Ascending aorta (tissue), 2 donors: ENCODE results near the gene KRT3. TPM values are rescaled to one million over a fixed set of nuclear protein-coding genes. Genes with fewer than 3 reads are reported as not detected.

Source experiments
- DNase-seq, 2 donors: peaks; one replicate each; pipeline ENCODE4 v3.0.0-alpha.2; 2019; ENCODE audit warnings: low spot score in 2 of 2
- H3K27ac ChIP-seq, 2 donors: fragments of 200-600 bp; sonication (generic); one replicate each; pipeline ENCODE4 v1.5.1; 2016 to 2017; ENCODE audit warnings: mild to moderate bottlenecking in 1 of 2
- H3K27me3 ChIP-seq: fragments of 200-600 bp; sonication (generic); one replicate; pipeline ENCODE4 v1.5.1; 2017
- H3K36me3 ChIP-seq, 2 donors: fragments of 200-600 bp; sonication (generic); one replicate each; pipeline ENCODE4 v1.5.1; 2016
- H3K4me1 ChIP-seq, 2 donors: fragments of 200-600 bp; sonication (generic); one replicate each; pipeline ENCODE4 v1.5.1; 2016 to 2017; ENCODE audit warnings: mild to moderate bottlenecking in 1 of 2
- H3K4me3 ChIP-seq, 2 donors: fragments of 200-600 bp; sonication (generic); one replicate each; pipeline ENCODE4 v1.5.1; 2016 to 2017; ENCODE audit warnings: mild to moderate bottlenecking in 1 of 2
- H3K9me3 ChIP-seq, 2 donors: fragments of 200-600 bp; sonication (generic); one replicate each; pipeline ENCODE4 v1.5.1; 2016
- intact Hi-C: fragments of 100-400 bp; cut with DNase I; formaldehyde crosslinking; loops from one replicate; pipeline ENCODE4 v1.15.1; 2023
- total RNA-seq: library from RNA; depleted of rRNA; stranded (reverse); fragments of >200 nt; gene quantifications from one replicate; pipeline ENCODE4 v1.1.0, GENCODE V29; 2016
- TF ChIP-seq, protein P1 (sequence below), 3 experiments: fragments of 200-600 bp in 2 of 3; fragments of 450-650 bp in 1 of 3; sonication (generic) in 2 of 3; IDR thresholded peaks; one replicate each; pipeline ENCODE4 v1.5.1; 2016 to 2019; ENCODE audit warnings: antibody characterized with exemption in 3 of 3, mild to moderate bottlenecking in 1 of 3, moderate library complexity in 1 of 3

KRT3 gene
- total RNA-seq, 1 donor from 2014 or later, result not detected

GRCh38 chr12:52824741-52825410, 29.0 kb upstream of the KRT3 start:
- H3K27me3 ChIP-seq, result no peaks in the 10 kb centered on the region
- H3K9me3 ChIP-seq, result no peaks in the 10 kb centered on the region
- H3K4me3 ChIP-seq, result no peak overlapping the region
- DNase-seq, result no peak
- H3K27ac ChIP-seq, result no peak overlapping the region
- intact Hi-C loops, result no loop called here
- no peaks in the 10 kb centered on the region for H3K36me3 ChIP-seq
- peaks cover 0 to 3% of the 10 kb centered on the region in 2 donors for H3K4me1 ChIP-seq
- TF ChIP-seq, protein P1, sequence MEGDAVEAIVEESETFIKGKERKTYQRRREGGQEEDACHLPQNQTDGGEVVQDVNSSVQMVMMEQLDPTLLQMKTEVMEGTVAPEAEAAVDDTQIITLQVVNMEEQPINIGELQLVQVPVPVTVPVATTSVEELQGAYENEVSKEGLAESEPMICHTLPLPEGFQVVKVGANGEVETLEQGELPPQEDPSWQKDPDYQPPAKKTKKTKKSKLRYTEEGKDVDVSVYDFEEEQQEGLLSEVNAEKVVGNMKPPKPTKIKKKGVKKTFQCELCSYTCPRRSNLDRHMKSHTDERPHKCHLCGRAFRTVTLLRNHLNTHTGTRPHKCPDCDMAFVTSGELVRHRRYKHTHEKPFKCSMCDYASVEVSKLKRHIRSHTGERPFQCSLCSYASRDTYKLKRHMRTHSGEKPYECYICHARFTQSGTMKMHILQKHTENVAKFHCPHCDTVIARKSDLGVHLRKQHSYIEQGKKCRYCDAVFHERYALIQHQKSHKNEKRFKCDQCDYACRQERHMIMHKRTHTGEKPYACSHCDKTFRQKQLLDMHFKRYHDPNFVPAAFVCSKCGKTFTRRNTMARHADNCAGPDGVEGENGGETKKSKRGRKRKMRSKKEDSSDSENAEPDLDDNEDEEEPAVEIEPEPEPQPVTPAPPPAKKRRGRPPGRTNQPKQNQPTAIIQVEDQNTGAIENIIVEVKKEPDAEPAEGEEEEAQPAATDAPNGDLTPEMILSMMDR (IDR thresholded peaks at IDR 0.05), result no peak

- no peak overlapping the region for H3K4me3 ChIP-seq
- no peaks in the 10 kb centered on the region for H3K36me3 ChIP-seq
- intact Hi-C loops, result no loop called here
- no peak overlapping the region for H3K27ac ChIP-seq
- DNase-seq, result no peak
- H3K9me3 ChIP-seq, result no peaks in the 10 kb centered on the region
- H3K27me3 ChIP-seq, result no peaks in the 10 kb centered on the region
- peaks cover 0 to 3% of the 10 kb centered on the region in 2 donors for H3K4me1 ChIP-seq
- TF ChIP-seq, protein P1 (IDR thresholded peaks at IDR 0.05), result no peak
These were observed 28.0 kb upstream of the KRT3 start for GRCh38 chr12:52823761-52824450.

DNA sequence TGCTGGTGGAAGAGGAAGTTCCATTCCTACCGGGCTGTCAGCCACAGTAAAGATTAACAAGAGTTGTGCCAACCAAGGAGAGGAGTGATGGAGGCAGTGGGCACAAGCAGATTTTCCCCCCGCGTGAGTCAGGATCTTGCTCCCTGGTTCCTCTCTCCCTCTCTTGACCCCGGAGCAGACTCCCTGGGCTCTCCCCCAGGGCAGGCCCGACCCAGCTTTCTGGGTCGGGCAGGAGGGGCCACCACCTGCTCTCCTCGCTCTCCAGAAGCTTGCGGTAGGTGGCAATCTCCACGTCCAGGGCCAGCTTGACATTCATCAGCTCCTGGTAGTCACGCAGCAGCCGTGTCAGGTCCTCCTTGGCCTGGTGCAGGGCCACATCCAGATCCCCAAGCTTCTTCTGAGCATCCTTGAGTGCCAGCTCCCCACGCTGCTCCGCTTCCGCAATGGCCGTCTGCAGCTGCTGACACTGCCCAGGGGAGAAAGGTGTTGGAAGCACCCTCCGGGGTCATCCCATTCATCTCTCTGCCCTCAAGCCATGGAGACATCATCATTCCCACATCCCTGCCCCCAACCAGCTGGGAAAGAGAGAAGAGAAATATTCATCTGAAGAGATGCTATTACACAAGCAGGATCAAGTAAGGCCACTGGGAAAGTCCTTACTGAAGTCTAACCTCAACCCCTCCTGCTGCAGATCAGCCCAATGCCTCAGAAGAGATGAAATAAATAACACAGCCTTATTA, 27.0 kb upstream of the KRT3 start:
- no peaks in the 10 kb centered on the region for H3K36me3 ChIP-seq
- TF ChIP-seq, protein P1 (IDR thresholded peaks at IDR 0.05), result no peak
- intact Hi-C loops, result no loop called here
- H3K9me3 ChIP-seq, result no peaks in the 10 kb centered on the region
- no peak overlapping the region for H3K27ac ChIP-seq
- no peak overlapping the region for H3K4me3 ChIP-seq
- no peaks in the 10 kb centered on the region for H3K27me3 ChIP-seq
- H3K4me1 ChIP-seq, result peaks cover 0 to 3% of the 10 kb centered on the region in 2 donors
- DNase-seq, result no peak

- H3K36me3 ChIP-seq, result no peaks in the 10 kb centered on the region
- H3K4me3 ChIP-seq, result no peak overlapping the region
- peak overlapping the region in 1 of 2 donors; percentile 18 for H3K27ac ChIP-seq
- intact Hi-C loops, result no loop called here
- peaks cover 0 to 3% of the 10 kb centered on the region in 2 donors for H3K4me1 ChIP-seq
- TF ChIP-seq, protein P1 (IDR thresholded peaks at IDR 0.05), result no peak
- no peaks in the 10 kb centered on the region for H3K9me3 ChIP-seq
- no peaks in the 10 kb centered on the region for H3K27me3 ChIP-seq
- no peak for DNase-seq
These were observed 26.1 kb upstream of the KRT3 start for GRCh38 chr12:52821826-52822660.

- H3K4me1 ChIP-seq, result peaks cover 0 to 3% of the 10 kb centered on the region in 2 donors
- no peaks in the 10 kb centered on the region for H3K27me3 ChIP-seq
- no peaks in the 10 kb centered on the region for H3K9me3 ChIP-seq
- H3K4me3 ChIP-seq, result no peak overlapping the region
- TF ChIP-seq, protein P1 (IDR thresholded peaks at IDR 0.05), result no peak
- intact Hi-C loops, result no loop called here
- DNase-seq, result no peak
- H3K36me3 ChIP-seq, result no peaks in the 10 kb centered on the region
- H3K27ac ChIP-seq, result no peak overlapping the region
These were observed 25.3 kb upstream of the KRT3 start for GRCh38 chr12:52821071-52821730.
